IMR-90 (cell line): ENCODE data around the gene FBXO33. TPM values are rescaled to one million over a fixed set of nuclear protein-coding genes. Genes with fewer than 3 reads are reported as not detected.
A peak's percentile ranks its signal among the peaks of the same experiment; 100 is the strongest.

Source experiments
- ATAC-seq: fragments of 200-7000 bp; cut with Tn5 transposase; 2 replicates; pipeline ENCODE4 v1.9.1; 2020; ENCODE audit warnings: low read depth, mild to moderate bottlenecking, moderate library complexity
- BruUV-seq: library from RNA; stranded (reverse); fragments of 400-500 nt; replicated peaks from 2 replicates; lab custom pipeline; 2021; lab: Mats Ljungman, UMichigan
- CTCF ChIA-PET: fragments of 300-600 bp; formaldehyde crosslinking; extraction: SDS; loops from one replicate; lab custom pipeline; 2021; ENCODE audit warnings: antibody characterized with exemption; lab: Yijun Ruan, JAX
- POLR2A ChIA-PET: fragments of 300-600 bp; sonication (Branson Sonifier 250); formaldehyde crosslinking; loops from one replicate; lab custom pipeline; 2022; ENCODE audit warnings: antibody characterized with exemption; ENCODE audit not compliant: unreplicated experiment; lab: Charles Lee
- DNase-seq: peaks from one replicate; pipeline ENCODE4 v3.0.0; 2013
- H2AFZ ChIP-seq: replicated peaks from 2 replicates; pipeline ENCODE3; 2013; ENCODE audit warnings: low read length, mild to moderate bottlenecking; ENCODE audit not compliant: poor library complexity
- H2AK5ac ChIP-seq: 2 replicates; pipeline ENCODE4 v1.6.1; 2013; ENCODE audit warnings: low read depth, low read length, inconsistent platforms
- H2AK9ac ChIP-seq: replicated peaks from 2 replicates; pipeline ENCODE3; 2013; ENCODE audit warnings: mild to moderate bottlenecking, low read depth, low read length, moderate library complexity; ENCODE audit not compliant: poor library complexity
- H2BK120ac ChIP-seq: 2 replicates; pipeline ENCODE4 v1.6.1; 2013; ENCODE audit warnings: low read depth, low read length, inconsistent platforms
- H2BK15ac ChIP-seq: 3 replicates; pipeline ENCODE4 v1.6.1; 2013; ENCODE audit warnings: low read depth, low read length, inconsistent platforms
- H2BK20ac ChIP-seq: 2 replicates; pipeline ENCODE4 v1.6.1; 2013; ENCODE audit warnings: low read depth, mild to moderate bottlenecking, inconsistent platforms, low read length, moderate library complexity
- H2BK5ac ChIP-seq: 2 replicates; pipeline ENCODE4 v1.6.1; 2013; ENCODE audit warnings: mild to moderate bottlenecking, low read depth, low read length, inconsistent platforms; ENCODE audit not compliant: poor library complexity, severe bottlenecking
- H3K14ac ChIP-seq: replicated peaks from 2 replicates; pipeline ENCODE4 v1.6.1; 2013; ENCODE audit warnings: low read depth, low read length, inconsistent platforms
- H3K18ac ChIP-seq: 2 replicates; pipeline ENCODE4 v1.6.1; 2013; ENCODE audit warnings: low read depth, low read length, control low read depth
- H3K23ac ChIP-seq: 2 replicates; pipeline ENCODE4 v1.6.1; 2013; ENCODE audit warnings: low read depth, low read length, inconsistent platforms
- H3K27ac ChIP-seq: 2 replicates; pipeline ENCODE4 v1.5.1; 2013; ENCODE audit warnings: mild to moderate bottlenecking, control low read depth, low read length; ENCODE audit not compliant: insufficient read depth
- H3K27me3 ChIP-seq: 2 replicates; pipeline ENCODE4 v1.6.1; 2013; ENCODE audit warnings: low read length; ENCODE audit not compliant: control insufficient read depth, insufficient read depth
- H3K36me3 ChIP-seq: 2 replicates; pipeline ENCODE4 v1.6.1; 2013; ENCODE audit warnings: low read length, mixed read lengths; ENCODE audit not compliant: control insufficient read depth, insufficient read depth
- H3K4ac ChIP-seq: 2 replicates; pipeline ENCODE4 v1.6.1; 2013; ENCODE audit warnings: low read depth, low read length, inconsistent platforms
- H3K4me1 ChIP-seq: 2 replicates; pipeline ENCODE4 v1.6.1; 2013; ENCODE audit warnings: low read length, mixed read lengths; ENCODE audit not compliant: control insufficient read depth, insufficient read depth
- H3K4me2 ChIP-seq: 2 replicates; pipeline ENCODE4 v1.6.1; 2013; ENCODE audit warnings: low read depth, mild to moderate bottlenecking, control low read depth, low read length, moderate library complexity
- H3K4me3 ChIP-seq: 2 replicates; pipeline ENCODE4 v1.5.1; 2013; ENCODE audit warnings: low read depth, mild to moderate bottlenecking, control low read depth, low read length, moderate library complexity; ENCODE audit not compliant: insufficient read depth
- H3K56ac ChIP-seq: 2 replicates; pipeline ENCODE4 v1.6.1; 2013; ENCODE audit warnings: low read length, inconsistent platforms; ENCODE audit not compliant: insufficient read depth; ENCODE audit errors: extremely low read depth
- H3K79me1 ChIP-seq, 2 experiments: 2 replicates each; pipeline ENCODE4 v1.6.1; 2013; ENCODE audit warnings: low read length in 2 of 2, inconsistent platforms in 1 of 2, low read depth in 1 of 2
- H3K9ac ChIP-seq: 2 replicates; pipeline ENCODE4 v1.6.1; 2013; ENCODE audit warnings: low read depth, low read length, control low read depth
- H3K9me1 ChIP-seq: 2 replicates; pipeline ENCODE4 v1.6.1; 2013; ENCODE audit warnings: low read length, inconsistent platforms; ENCODE audit not compliant: insufficient read depth
- H3K9me3 ChIP-seq: 2 replicates; pipeline ENCODE4 v1.6.1; 2013; ENCODE audit warnings: low read length; ENCODE audit not compliant: control insufficient read depth, insufficient read depth
- H4K20me1 ChIP-seq: 2 replicates; pipeline ENCODE4 v1.6.1; 2013; ENCODE audit warnings: low read length, inconsistent platforms; ENCODE audit not compliant: insufficient read depth
- H4K5ac ChIP-seq: 2 replicates; pipeline ENCODE4 v1.6.1; 2013; ENCODE audit warnings: mild to moderate bottlenecking, low read depth, low read length, control low read depth
- H4K8ac ChIP-seq, 2 experiments: 2 replicates each; pipeline ENCODE4 v1.6.1; 2013; ENCODE audit warnings: low read depth in 2 of 2, low read length in 2 of 2, control low read depth in 1 of 2, inconsistent platforms in 1 of 2
- H4K91ac ChIP-seq: 2 replicates; pipeline ENCODE4 v1.6.1; 2013; ENCODE audit warnings: low read depth, low read length, inconsistent platforms; ENCODE audit not compliant: insufficient read depth
- CHD1 ChIP-seq: IDR thresholded peaks from 2 replicates; pipeline ENCODE4 v1.6.1; 2012; ENCODE audit warnings: low read depth, low read length, improper control_type of control experiment
- RAD21 ChIP-seq: IDR thresholded peaks from 2 replicates; pipeline ENCODE4 v1.6.1; 2012; ENCODE audit warnings: low read length, improper control_type of control experiment
- RFX5 ChIP-seq: IDR thresholded peaks from 2 replicates; pipeline ENCODE4 v1.8.0; 2012; ENCODE audit warnings: low read depth, mild to moderate bottlenecking, low read length, moderate library complexity
- SMC3 ChIP-seq: fragments of 150-350 bp; IDR thresholded peaks from 2 replicates; pipeline ENCODE4 v1.6.1; 2016; ENCODE audit warnings: low read depth, mild to moderate bottlenecking, antibody characterized with exemption, low read length, moderate library complexity
- USF2 ChIP-seq: fragments of 150-350 bp; IDR thresholded peaks from 2 replicates; pipeline ENCODE4 v1.6.1; 2017; ENCODE audit warnings: mild to moderate bottlenecking, antibody characterized with exemption, low read length, low read depth
- WGBS, 2 experiments: methylation state at CpG; one replicate each; pipeline versions ENCODE4 v1.1.5 to v1.1.7; 2013; ENCODE audit warnings: missing lambda C conversion rate in 2 of 2; ENCODE audit not compliant: insufficient read length in 1 of 2; ENCODE audit errors: extremely low coverage in 2 of 2; 5-methylcytosine and 5-hydroxymethylcytosine counted together
- dilution Hi-C: fragments of 300-500 bp; cut with HindIII; formaldehyde crosslinking; loops from one replicate; pipeline ENCODE4 v1.14.3; 2018; ENCODE audit warnings: low sequenced_read_pairs; ENCODE audit not compliant: unreplicated experiment
- in situ Hi-C: fragments of 300-500 bp; cut with MboI; formaldehyde crosslinking; loops from 3 replicates; pipeline ENCODE4 v1.14.3; 2019; ENCODE audit warnings: low sequenced_read_pairs, inconsistent platforms, mixed read lengths
- intact Hi-C: fragments of 100-400 bp; cut with micrococcal nuclease; formaldehyde crosslinking; loops from 2 replicates; pipeline ENCODE4 v1.10.0; 2022
- polyA plus RNA-seq, 3 experiments: library from polyadenylated mRNA; depleted of rRNA; stranded (reverse); fragments of >200 nt; gene quantifications; 2 replicates each; pipeline ENCODE4 v1.2.3, GENCODE V29; 2012; ENCODE audit warnings: low replicate concordance in 1 of 3
- total RNA-seq: library from RNA; depleted of rRNA; stranded (reverse); fragments of >200 nt; gene quantifications from 2 replicates; pipeline ENCODE4 v1.2.3, GENCODE V29; 2012
- TF ChIP-seq, protein P1 (sequence below): fragments of 150-350 bp; IDR thresholded peaks from 2 replicates; pipeline ENCODE4 v1.6.1; 2016; ENCODE audit warnings: low read depth, mild to moderate bottlenecking, low read length, moderate library complexity, borderline replicate concordance
- TF ChIP-seq, protein P2 (sequence below): conservative IDR thresholded peaks from 2 replicates; pipeline ENCODE4 v1.5.1; 2012; ENCODE audit warnings: mild to moderate bottlenecking, low read depth, low read length, improper control_type of control experiment

FBXO33 gene
- total and polyA plus RNA-seq, 2 of the 4 experiments (the other 2 are of a cell fraction) = 7.6 to 10.0 TPM

- peak overlapping the region; percentile 25; the same call in 1 of the 2 replicates for H3K4me2 ChIP-seq
- in situ Hi-C loops (no loop called here), intact Hi-C loops (no loop called here), dilution Hi-C loops (no loop called here)
- BruUV-seq = no TSS peak
- H4K5ac ChIP-seq = no peak overlapping the region
- no peak overlapping the region for H3K9ac ChIP-seq
- H4K20me1 ChIP-seq = peaks cover 18% of the 10 kb centered on the region; the same call in 1 of the 2 replicates
- no peak overlapping the region for H3K23ac ChIP-seq
- H3K56ac ChIP-seq = no peak overlapping the region
- no peak overlapping the region for H2AFZ ChIP-seq
- 0 out of 2 replicates have a peak, but pooled peaks cover 4% of the 10 kb centered on the region for H3K9me1 ChIP-seq
- no peak overlapping the region for H2AK9ac ChIP-seq
- H4K91ac ChIP-seq = no peak overlapping the region
- H2AK5ac ChIP-seq = no peak overlapping the region
- no peak overlapping the region; the same call in 1 of the 2 replicates for H3K14ac ChIP-seq
- H3K27ac ChIP-seq = no peak overlapping the region
- H3K18ac ChIP-seq = no peak overlapping the region
- H2BK120ac ChIP-seq = no peak overlapping the region
- DNase-seq (peak; percentile 59), ATAC-seq (0 out of 2 replicates have a peak, but pooled peaks have one; percentile 7)
- POLR2A ChIA-PET = no interaction called here
- peaks cover 19 to 47% of the 10 kb centered on the region in 2 experiments for H3K79me1 ChIP-seq
- H3K9me3 ChIP-seq = no peaks in the 10 kb centered on the region
- H3K4ac ChIP-seq = 0 out of 2 replicates have a peak overlapping the region, but pooled peaks have one; percentile 1
- TF ChIP-seq RFX5 (no peak), USF2 (no peak), SMC3 (no peak; the same call in 1 of the 2 replicates), CHD1 (no peak), RAD21 (peak; percentile 50)
- TF ChIP-seq, protein P1, sequence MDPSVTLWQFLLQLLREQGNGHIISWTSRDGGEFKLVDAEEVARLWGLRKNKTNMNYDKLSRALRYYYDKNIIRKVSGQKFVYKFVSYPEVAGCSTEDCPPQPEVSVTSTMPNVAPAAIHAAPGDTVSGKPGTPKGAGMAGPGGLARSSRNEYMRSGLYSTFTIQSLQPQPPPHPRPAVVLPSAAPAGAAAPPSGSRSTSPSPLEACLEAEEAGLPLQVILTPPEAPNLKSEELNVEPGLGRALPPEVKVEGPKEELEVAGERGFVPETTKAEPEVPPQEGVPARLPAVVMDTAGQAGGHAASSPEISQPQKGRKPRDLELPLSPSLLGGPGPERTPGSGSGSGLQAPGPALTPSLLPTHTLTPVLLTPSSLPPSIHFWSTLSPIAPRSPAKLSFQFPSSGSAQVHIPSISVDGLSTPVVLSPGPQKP = no peak
- TF ChIP-seq, protein P2, sequence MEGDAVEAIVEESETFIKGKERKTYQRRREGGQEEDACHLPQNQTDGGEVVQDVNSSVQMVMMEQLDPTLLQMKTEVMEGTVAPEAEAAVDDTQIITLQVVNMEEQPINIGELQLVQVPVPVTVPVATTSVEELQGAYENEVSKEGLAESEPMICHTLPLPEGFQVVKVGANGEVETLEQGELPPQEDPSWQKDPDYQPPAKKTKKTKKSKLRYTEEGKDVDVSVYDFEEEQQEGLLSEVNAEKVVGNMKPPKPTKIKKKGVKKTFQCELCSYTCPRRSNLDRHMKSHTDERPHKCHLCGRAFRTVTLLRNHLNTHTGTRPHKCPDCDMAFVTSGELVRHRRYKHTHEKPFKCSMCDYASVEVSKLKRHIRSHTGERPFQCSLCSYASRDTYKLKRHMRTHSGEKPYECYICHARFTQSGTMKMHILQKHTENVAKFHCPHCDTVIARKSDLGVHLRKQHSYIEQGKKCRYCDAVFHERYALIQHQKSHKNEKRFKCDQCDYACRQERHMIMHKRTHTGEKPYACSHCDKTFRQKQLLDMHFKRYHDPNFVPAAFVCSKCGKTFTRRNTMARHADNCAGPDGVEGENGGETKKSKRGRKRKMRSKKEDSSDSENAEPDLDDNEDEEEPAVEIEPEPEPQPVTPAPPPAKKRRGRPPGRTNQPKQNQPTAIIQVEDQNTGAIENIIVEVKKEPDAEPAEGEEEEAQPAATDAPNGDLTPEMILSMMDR = peak; percentile 46
- no peaks in the 10 kb centered on the region for H3K27me3 ChIP-seq
- H2BK5ac ChIP-seq = no peak overlapping the region
- CTCF ChIA-PET = interaction anchor here (1.1 kb wide), 1 partner anchor 30 kb away, joined by 3 read pairs; no protein-coding TSS in a partner anchor
- no peak overlapping the region for H3K4me3 ChIP-seq
- no peak overlapping the region for H2BK20ac ChIP-seq
- H3K36me3 ChIP-seq = no peaks in the 10 kb centered on the region
- peaks cover 4% of the 10 kb centered on the region; the same call in 1 of the 2 replicates for H3K4me1 ChIP-seq
- no CpG with 5 or more reads among the region's 7 CpGs for WGBS, 2 experiments
- H2BK15ac ChIP-seq = no peak overlapping the region
- no peak overlapping the region for H4K8ac ChIP-seq
Observed at GRCh38 chr14:39426605-39427004, 5.6 kb downstream of the FBXO33 start.
